ENCODE data around the gene CD4. TPM values are rescaled to one million over a fixed set of nuclear protein-coding genes. Genes with fewer than 3 reads are reported as not detected.

The CD4 gene
- polyA plus RNA-seq, 1 of the 3 experiments (the other 2 are of a cell fraction), result 0.02 TPM

GRCh38 chr12:6826734-6827436 is 37.6 kb downstream of the CD4 start (continued):
- no peak for TF ChIP-seq ZBTB33 (IDR thresholded peaks at IDR 0.05; ENCODE audit: borderline replicate concordance, low read depth)
- no peak for TF ChIP-seq FOSL2 (IDR thresholded peaks at IDR 0.05; ENCODE audit: borderline replicate concordance, low read depth)
- no peak for TF ChIP-seq IRF3 (IDR thresholded peaks at IDR 0.05; ENCODE audit: low read depth, low read length)
- no peak for TF ChIP-seq NFIC (IDR thresholded peaks at IDR 0.05; ENCODE audit: borderline replicate concordance)
- TF ChIP-seq TCF12 (IDR thresholded peaks at IDR 0.05), result no peak
- no peak for TF ChIP-seq USF2 (IDR thresholded peaks at IDR 0.05; ENCODE audit: borderline replicate concordance, low read depth, low read length)
- TF ChIP-seq RXRA (IDR thresholded peaks at IDR 0.05; ENCODE audit: borderline replicate concordance, low read depth), result no peak
- TF ChIP-seq ELF1 (IDR thresholded peaks at IDR 0.05), result no peak
- TF ChIP-seq GABPA (IDR thresholded peaks at IDR 0.05; ENCODE audit: low read depth), result no peak

- peaks cover 9 to 22% of the 10 kb centered on the region in 2 experiments for H3K36me3 ChIP-seq (replicated peaks in 1 of 2; ENCODE audit: control insufficient read depth in 1 of 2, insufficient read depth in 2 of 2, low read length in 1 of 2)
- H4K20me1 ChIP-seq (ENCODE audit: insufficient read depth), result 0 out of 2 replicates have a peak, but pooled peaks cover 3% of the 10 kb centered on the region
- peak; percentile 97 for TF ChIP-seq MXI1 (IDR thresholded peaks at IDR 0.05; ENCODE audit: low read depth, low read length)
- TF ChIP-seq IRF3 (IDR thresholded peaks at IDR 0.05; ENCODE audit: low read depth, low read length), result no peak
- peak; percentile 28 for TF ChIP-seq CHD2 (IDR thresholded peaks at IDR 0.05; ENCODE audit: low read length, partially characterized antibody)
- peak; percentile 79 for TF ChIP-seq POLR2AphosphoS5 (IDR thresholded peaks at IDR 0.05; ENCODE audit: low read depth, low read length)
- TF ChIP-seq USF2 (IDR thresholded peaks at IDR 0.05; ENCODE audit: borderline replicate concordance, low read depth, low read length), result peak; percentile 38; the same call in 1 of the 2 replicates
- peak; percentile 82; the same call in 1 of the 2 replicates for TF ChIP-seq USF1 (IDR thresholded peaks at IDR 0.05; ENCODE audit: borderline replicate concordance, low read depth)
- peak; percentile 90 for TF ChIP-seq MAX (IDR thresholded peaks at IDR 0.05; ENCODE audit: low read depth)
- TF ChIP-seq PBX3 (IDR thresholded peaks at IDR 0.05), result no peak
- peak; percentile 48; the same call in 1 of the 2 replicates for TF ChIP-seq TAF1 (IDR thresholded peaks at IDR 0.05; ENCODE audit: borderline replicate concordance, low read depth, low read length)
- CTCF ChIA-PET, result interaction anchor here (1.0 to 14.1 kb wide), 7 partner anchors 8 to 93 kb away, joined by 3 to 246 read pairs (median 55); partner anchors contain the start of genes CDCA3, GNB3, MLF2 and PTMS
- H3K4me2 ChIP-seq, result peak overlapping the region; percentile 40
- peak overlapping the region in 1 of 2 experiments; percentile 18; a peak in 1 of 4 replicates for H3K4me3 ChIP-seq (ENCODE audit: low read depth in 2 of 2, low read length in 1 of 2)
- H3K4me1 ChIP-seq (ENCODE audit: control insufficient read depth in 1 of 2, insufficient read depth in 2 of 2, low read depth in 1 of 2, low read length in 1 of 2), result peaks cover 13 to 48% of the 10 kb centered on the region in 2 experiments; a peak in 3 of 4 replicates
- peaks cover 31% of the 10 kb centered on the region for H3K79me2 ChIP-seq (ENCODE audit: insufficient read depth)
- H2AFZ ChIP-seq (ENCODE audit: low read depth), result no peak overlapping the region
- 4% methylated on average over 8 of the region's 8 CpGs for WGBS (ENCODE audit: low lambda C conversion rate)
- H3K9ac ChIP-seq, result no peak overlapping the region
- H3K27me3 ChIP-seq (ENCODE audit: insufficient read depth), result no peaks in the 10 kb centered on the region
- POLR2A ChIA-PET, result interaction anchor here (1.0 to 7.0 kb wide), 8 partner anchors 9 to 137 kb away, joined by 3 to 46 read pairs (median 4); partner anchors contain the start of genes CDCA3, MLF2, PTMS and SPSB2
- H3K9me2 ChIP-seq, result no peaks in the 10 kb centered on the region
- H3K9me3 ChIP-seq, result no peaks in the 10 kb centered on the region
- H3F3A ChIP-seq (replicated peaks; ENCODE audit: insufficient read depth), result peaks cover 8% of the 10 kb centered on the region
- DNase-seq, result peak; percentile 92
- peak overlapping the region; percentile 26 to 93 for H3K27ac ChIP-seq (ENCODE audit: low read depth in 2 of 2, low read length in 1 of 2)
These were observed 38.1 kb downstream of the CD4 start for GRCh38 chr12:6827437-6827911.
